ENCODE results near the gene USP22. TPM values are rescaled to one million over a fixed set of nuclear protein-coding genes. Genes with fewer than 3 reads are reported as not detected.

Gene USP22
- total RNA-seq, 1 donor from 2014 or later = 293 TPM

GRCh38 chr17:21049457-21049856 is 6.6 kb upstream of the USP22 start:
- DNase-seq (ENCODE audit: low read depth, low spot score) = no peak

- no peak for DNase-seq (ENCODE audit: low read depth, low spot score)
Observed at GRCh38 chr17:21046216-21046615, 3.4 kb upstream of the USP22 start.

DNA sequence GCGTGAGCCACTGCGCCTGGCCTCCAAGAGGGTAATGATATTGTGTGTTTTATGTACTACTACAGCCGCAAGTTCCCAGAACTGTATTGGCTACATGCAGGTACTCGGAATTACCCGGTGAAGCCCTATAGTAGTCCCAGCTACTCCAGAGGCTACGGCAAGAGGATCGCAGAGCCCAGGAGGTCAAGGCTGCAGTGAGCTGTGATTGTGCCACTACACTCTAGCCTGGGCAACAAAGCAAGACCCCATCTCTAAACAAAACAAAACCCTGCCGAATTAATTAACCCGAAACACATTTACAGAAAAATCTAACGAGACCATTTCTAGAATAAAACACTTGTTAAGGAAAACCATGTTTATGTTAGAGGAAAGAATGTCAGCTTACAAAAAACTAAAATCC is 2.2 kb upstream of the USP22 start:
- no peak for DNase-seq (ENCODE audit: low read depth, low spot score)

- peak; percentile 96 for DNase-seq (ENCODE audit: low read depth, low spot score)
Observed at GRCh38 chr17:21043296-21044232, 753 bp upstream of the USP22 start.

DNA sequence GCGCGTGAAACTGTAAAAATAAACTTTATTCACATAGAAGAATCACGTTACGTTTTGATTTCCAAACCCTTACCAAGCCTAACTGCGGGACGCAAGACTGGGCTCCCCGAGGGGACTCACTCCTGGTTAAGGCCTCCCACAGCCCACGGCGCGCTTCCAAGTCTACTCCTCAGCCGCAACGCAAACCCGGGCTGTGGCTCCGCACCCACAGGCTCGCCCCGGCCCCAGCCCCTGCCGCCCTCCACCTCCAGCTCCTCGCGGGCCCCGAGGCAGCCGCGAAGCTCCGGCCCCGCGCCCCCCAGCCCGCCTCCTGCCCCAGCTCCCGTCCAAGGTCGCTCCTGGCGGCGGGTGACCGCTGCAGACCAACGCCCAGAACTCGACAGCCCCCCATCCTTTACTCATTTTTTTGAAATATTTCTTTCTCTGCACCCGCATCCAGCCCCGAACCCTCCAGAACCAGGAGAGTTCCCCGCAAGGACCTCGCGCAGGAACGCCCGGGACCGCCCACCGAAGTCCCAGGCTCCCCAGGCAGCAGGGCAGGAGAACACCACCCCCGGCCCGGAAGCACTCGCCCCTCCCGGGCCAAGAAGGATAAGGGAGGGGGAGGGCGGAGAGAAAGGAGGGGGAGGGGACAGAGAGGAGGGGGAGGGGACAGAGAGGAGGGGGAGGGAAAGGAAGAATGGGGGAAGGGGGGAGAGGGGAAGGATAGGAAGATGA is 912 bp downstream of the USP22 start:
- peak; percentile 47 for DNase-seq (ENCODE audit: low read depth, low spot score)

DNA sequence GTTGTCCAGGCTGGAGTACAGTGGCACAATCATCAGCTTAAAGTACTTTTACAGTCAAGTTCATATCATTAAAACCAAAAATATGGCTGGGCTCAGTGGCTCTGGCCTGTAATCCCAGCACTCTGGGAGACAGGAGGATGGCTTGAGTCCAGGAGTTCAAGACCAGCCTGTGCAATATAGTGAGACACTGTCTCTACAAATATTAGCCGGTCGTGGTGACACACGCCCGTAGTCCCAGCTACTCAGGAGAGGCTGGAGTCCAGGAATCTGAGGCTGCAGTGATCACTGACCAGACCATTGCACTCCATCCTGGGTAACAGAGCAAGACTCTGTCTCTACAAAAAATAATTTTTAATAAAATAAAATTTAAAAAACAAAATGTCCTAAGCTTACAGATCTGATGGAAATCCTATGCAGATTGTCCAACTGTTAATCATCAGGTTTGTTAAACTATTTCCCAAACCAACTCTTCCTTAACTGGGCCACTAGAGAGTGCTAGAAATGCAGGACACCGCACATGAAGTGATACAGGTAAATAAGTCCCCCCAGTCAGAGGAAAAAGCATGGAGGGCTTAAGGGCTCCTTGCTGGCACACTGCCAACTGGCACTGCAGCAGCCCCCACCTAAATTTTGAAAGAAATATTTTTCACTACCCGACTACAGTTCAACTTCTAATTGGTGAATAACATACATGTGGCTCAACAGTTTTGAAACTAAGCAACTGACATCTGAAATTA is 2.8 kb downstream of the USP22 start:
- DNase-seq (ENCODE audit: low read depth, low spot score) = no peak

DNA sequence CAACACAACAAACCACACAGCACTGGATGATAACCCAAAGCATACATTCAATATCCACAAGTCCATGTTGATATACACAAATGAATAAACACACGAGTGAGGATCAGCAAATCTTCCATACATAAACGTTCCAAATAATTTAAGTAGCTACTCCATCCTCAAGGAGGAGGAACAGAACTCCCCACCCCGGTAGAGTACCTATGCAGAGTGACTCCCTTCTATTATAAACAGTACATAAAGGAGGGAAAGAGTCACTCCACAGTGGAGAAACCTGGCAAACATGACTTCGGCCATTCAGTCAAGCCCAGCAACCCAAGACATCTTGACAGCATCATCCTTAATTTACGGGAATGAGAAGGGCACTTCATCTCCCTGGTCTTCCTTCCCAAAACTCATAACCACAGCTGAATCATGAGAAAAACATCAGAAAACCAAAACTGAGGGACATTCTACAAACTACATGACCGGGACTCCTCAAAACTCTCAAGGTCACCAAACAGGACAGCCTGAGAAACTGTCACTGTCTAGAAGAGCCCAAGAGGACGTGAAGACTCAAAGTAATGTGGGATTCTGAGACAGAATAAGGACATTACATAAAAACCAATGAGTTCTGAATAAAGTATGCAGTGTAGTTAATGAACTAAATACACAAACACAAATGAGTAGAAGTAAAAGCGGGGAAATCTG is 5.6 kb downstream of the USP22 start:
- no peak for DNase-seq (ENCODE audit: low read depth, low spot score)

- no peak for DNase-seq (ENCODE audit: low read depth, low spot score)
Observed at GRCh38 chr17:21036361-21036881, 6.4 kb downstream of the USP22 start.

DNA sequence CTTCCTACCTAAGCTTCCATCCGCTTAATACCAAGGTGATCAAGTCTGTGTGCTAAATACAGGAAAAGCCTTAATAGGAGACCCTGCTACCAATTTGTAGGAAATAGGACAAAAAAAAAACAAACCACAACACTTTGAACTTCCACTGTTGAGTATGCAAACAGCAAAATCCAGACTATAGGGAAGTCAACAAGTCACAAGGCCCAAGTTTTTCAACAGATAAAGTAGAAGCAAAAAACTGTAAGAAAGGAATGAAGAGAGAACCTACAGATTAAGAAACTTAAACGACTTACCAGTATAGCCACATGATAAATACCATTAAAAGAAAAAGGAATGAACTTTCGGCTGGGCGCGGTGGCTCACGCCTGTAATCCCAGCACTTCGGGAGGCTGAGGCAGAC is 7.4 kb downstream of the USP22 start:
- DNase-seq (ENCODE audit: low read depth, low spot score) = no peak

- no peak for DNase-seq (ENCODE audit: low read depth, low spot score)
Observed at GRCh38 chr17:21034340-21035235, 8.2 kb downstream of the USP22 start.

DNA sequence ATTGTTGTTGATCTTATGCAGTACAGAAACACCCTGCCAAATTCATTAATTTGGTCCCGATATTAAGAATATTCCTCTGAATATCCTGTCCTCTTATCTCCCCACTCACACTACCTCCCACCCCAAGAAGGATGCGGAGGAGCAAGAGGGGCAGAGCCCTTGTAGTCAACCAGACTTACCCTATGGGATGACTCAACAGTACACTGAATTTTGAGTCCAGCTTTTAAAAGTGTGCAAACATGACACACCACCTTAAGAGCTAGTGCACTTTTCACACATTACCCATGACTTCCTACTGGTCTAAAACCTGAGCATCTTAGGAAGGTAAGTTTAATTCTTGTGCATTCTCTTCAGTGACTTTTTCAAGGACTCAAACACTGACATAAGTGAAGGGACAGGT is 9.5 kb downstream of the USP22 start:
- no peak for DNase-seq (ENCODE audit: low read depth, low spot score)

DNA sequence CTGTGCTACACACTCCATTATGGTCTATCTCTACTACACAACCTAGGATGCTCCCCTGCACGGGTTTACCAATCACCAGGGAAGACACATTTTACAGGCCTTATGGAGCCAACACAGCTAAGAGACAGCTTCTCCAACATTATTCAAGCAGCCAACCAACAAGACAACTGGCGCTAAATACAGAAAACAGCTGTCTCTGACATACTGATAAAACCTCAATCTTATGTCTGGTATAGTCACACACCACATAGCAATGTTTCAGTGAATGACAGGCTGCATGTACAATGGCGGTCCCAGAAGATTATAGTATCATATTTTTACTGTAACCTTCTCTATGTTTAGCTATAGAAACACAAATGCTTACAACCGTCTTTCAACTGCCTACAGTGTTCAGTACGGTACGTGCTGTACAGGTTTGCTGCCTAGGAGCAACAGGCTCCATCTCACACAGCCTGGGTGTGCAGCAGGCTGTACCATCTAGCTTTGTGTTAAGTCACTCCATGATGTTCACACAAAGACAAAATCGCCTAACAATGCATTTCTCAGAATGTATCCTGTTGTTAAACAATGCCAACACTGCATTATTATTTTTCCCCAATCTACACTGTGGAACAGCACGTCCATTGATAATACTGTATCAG is 10.9 kb downstream of the USP22 start:
- DNase-seq (ENCODE audit: low read depth, low spot score) = no peak

GRCh38 chr17:21030375-21030774 is 12.4 kb downstream of the USP22 start:
- no peak for DNase-seq (ENCODE audit: low read depth, low spot score)

DNA sequence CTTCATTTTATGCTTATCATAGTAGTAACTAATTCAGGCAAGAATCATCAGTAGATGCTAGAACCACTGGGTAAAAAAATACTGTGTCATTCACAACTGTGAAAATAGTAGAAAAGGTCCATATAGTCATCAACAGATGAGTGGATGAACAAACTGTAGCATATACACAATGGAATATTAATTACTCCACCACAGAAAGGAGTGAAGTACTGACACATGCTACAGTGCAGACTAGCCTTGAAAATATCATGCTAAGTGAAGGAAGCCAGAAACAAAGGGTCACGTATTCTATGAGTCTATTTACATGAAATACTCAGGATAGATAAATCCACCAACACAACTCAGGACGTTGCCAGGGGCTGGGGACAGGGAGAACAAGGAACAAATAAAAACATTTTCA is 13.3 kb downstream of the USP22 start:
- DNase-seq (ENCODE audit: low read depth, low spot score) = no peak

DNA sequence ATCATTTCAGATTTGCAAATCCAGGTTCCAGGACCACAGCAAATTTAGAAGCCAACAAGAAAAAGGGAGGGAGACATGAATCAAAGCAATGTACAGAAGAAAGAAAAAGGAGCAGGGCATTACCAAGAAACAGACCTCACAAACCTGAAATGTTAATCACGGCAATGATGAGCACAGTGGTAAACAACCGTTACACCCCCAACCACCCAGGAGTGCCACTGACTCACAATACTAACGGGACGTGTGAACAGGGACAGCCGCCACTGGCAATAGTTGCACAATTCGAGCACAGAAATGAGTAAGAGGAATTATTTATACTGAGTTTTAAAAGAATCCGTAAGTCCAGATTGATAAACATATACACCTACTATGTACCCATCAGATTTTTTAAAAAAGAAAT is 13.8 kb downstream of the USP22 start:
- DNase-seq (ENCODE audit: low read depth, low spot score) = no peak

GRCh38 chr17:21028192-21028591 is 14.6 kb downstream of the USP22 start:
- DNase-seq (ENCODE audit: low read depth, low spot score) = no peak

DNA sequence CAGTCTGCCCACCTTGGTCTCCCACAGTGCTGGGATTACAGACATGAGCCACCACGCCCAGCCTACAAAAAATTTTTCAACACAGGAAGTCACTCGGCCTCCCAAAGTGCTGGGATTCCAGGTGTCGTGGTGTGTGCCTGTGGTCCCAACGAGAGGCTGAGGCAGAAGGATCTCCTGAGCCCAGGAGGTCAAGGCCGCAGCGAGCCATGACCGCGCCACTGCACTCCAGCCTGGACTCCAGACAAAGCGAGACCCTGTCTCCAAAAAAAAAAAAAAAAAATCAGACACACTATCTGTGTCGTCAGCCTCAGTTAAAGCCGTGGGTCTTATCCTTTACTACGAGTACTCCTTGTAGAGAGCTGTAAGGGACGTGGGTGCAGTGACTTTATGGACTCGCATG is 15.8 kb downstream of the USP22 start:
- DNase-seq (ENCODE audit: low read depth, low spot score) = no peak

- DNase-seq (ENCODE audit: low read depth, low spot score) = no peak
Observed at GRCh38 chr17:21025451-21025850, 17.4 kb downstream of the USP22 start.

GRCh38 chr17:21024024-21024423 is 18.8 kb downstream of the USP22 start:
- no peak for DNase-seq (ENCODE audit: low read depth, low spot score)
